SH-SY5Y (cell line): Measurements from ENCODE around the gene ZMIZ1.

Experiments
- GATA2 ChIP-seq: IDR thresholded peaks from 2 replicates; pipeline ENCODE4 v1.6.1; 2011; ENCODE audit warnings: mild to moderate bottlenecking, low read depth, low read length
- GATA3 ChIP-seq: IDR thresholded peaks from 2 replicates; pipeline ENCODE4 v1.6.1; 2011; ENCODE audit warnings: low read depth, mild to moderate bottlenecking, low read length, moderate library complexity

GRCh38 chr10:79135790-79136189 lies 67.0 kb downstream of the ZMIZ1 start:
- TF ChIP-seq GATA2 (no peak), GATA3 (no peak)
